ENCODE measurements around the gene INSIG1.

Gene INSIG1

DNA sequence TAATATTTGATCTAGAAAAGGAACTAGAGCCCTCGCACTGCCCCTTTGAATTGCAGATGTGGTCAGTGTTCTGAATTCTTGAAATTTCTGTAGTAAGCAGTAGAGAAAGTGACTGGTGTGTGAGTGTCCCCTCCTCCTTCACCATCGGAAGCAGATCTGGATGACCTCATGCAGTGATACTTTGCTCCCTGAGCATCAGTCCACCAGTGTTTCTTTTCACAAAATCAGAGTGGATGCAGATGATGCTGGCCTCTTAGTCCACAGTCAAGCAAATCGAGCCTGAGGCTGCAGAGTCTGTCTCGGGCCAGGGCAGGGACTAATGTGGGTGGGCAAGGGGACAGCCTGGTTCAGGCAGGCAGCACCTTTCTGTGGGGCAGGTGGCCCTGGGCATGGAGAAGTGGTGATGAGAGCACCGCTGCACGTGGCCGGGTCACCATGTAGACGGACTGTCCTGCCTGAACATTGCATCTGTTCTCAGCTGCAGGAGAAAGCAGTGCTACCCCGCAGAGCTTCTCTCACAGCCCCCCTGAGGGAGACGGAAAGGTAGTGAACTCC is 5.4 kb downstream of the INSIG1 start:
- H3K4me3 ChIP-seq, result no peak overlapping the region
- no peak overlapping the region for H3K27ac ChIP-seq
- TF ChIP-seq, protein P1, sequence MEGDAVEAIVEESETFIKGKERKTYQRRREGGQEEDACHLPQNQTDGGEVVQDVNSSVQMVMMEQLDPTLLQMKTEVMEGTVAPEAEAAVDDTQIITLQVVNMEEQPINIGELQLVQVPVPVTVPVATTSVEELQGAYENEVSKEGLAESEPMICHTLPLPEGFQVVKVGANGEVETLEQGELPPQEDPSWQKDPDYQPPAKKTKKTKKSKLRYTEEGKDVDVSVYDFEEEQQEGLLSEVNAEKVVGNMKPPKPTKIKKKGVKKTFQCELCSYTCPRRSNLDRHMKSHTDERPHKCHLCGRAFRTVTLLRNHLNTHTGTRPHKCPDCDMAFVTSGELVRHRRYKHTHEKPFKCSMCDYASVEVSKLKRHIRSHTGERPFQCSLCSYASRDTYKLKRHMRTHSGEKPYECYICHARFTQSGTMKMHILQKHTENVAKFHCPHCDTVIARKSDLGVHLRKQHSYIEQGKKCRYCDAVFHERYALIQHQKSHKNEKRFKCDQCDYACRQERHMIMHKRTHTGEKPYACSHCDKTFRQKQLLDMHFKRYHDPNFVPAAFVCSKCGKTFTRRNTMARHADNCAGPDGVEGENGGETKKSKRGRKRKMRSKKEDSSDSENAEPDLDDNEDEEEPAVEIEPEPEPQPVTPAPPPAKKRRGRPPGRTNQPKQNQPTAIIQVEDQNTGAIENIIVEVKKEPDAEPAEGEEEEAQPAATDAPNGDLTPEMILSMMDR (IDR thresholded peaks at IDR 0.05), result no peak
- DNase-seq (ENCODE audit: low spot score), result no peak

DNA sequence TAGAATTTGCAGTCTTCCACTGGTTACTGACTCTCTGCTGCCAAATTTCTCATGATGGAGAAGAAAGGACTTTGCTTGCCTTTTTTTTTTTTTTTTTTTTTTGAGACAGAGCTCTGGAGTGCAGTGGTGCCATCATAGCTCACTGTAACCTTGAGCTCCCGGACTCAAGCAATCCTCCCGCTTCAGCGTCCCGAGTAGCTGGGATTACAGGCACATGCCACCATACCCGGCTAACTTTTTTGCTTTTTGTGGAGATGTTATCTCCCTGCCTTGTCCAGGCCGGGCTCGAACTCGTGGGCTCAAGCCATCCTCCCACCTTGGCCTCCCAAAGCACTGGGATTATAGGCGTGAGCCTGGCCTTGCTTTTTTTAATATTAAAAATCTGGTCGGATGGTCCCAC is 6.2 kb downstream of the INSIG1 start:
- Histone ChIP-seq H3K27ac (no peak overlapping the region), H3K4me3 (no peak overlapping the region)
- TF ChIP-seq, protein P1 (IDR thresholded peaks at IDR 0.05), result no peak
- no peak for DNase-seq (ENCODE audit: low spot score)

DNA sequence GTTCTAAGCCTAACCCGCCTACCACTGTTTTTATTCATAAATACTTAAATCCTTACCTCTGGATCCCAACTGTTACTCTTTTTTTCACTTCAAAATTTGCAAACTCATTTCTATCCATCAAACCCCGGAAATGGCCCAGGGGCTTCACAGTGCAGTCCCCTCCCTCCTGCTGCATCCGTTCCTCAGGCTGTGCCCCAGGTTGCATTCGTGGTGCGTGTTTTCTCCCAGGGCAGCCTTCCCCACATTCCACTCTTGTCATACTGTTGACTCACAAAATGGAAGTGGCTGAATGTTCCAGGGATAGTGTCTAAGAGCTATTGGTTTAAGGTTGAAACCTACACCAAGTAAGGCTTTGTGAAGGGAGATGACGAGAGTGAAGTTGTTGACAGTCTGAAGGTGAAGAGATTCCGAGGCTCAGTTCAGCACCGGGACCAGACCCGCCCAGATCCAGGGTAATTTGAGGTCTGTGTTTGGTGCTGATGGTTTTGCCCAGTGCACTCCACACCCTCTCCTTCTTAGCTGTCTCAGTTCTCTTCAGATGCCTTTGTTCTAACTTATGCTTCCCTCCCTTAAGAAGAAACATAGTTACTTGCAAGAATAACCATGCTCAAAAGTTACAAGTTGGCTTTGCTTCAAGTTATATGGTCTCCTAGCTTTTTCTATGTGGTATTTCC is 7.7 kb downstream of the INSIG1 start:
- no peak overlapping the region for H3K4me3 ChIP-seq
- TF ChIP-seq, protein P1 (IDR thresholded peaks at IDR 0.05), result no peak
- DNase-seq (ENCODE audit: low spot score), result no peak
- H3K27ac ChIP-seq, result no peak overlapping the region

DNA sequence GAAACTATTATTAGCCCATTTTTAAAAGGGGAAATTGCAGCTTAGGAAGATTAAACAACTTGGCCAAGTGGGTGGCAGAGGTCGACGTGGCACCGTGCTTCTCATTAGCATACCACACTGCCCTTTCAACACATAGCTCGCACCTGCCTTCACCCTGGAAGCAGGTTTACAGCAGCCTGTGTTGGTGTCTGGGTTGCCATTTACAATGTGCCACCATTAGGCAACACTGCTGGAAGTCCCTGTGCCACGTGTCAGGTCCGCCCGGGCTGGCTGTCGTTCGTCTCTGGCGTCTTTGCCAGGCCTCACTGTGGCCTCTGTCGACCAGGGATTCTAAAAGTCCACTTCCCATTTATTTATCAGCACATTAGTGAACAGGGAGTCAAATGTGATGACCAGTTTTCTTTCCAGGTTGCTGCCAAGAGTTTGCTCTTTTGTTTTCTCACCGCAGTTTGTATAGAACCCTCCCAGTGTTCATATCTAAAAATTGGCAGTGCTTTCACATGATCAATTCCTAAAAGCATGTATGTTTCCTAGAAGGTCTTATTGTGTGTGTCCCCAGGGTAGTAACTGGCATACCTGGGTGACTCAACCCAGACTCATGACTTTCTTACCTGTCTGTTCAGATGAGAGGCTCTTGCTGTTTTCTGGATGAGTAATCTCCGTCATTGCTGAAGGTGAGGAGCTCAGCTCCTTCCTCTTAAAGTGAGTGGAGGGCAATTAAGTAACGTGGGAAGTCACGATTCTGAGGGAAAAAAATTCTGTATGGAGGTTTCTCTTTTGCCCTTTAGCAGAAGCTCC is 9.2 kb downstream of the INSIG1 start:
- H3K4me3 ChIP-seq, result no peak overlapping the region
- no peak for DNase-seq (ENCODE audit: low spot score)
- TF ChIP-seq, protein P1 (IDR thresholded peaks at IDR 0.05), result no peak
- H3K27ac ChIP-seq, result no peak overlapping the region

- H3K4me3 ChIP-seq, result no peak overlapping the region
- H3K27ac ChIP-seq, result no peak overlapping the region
- DNase-seq (ENCODE audit: low spot score), result no peak
- TF ChIP-seq, protein P1 (IDR thresholded peaks at IDR 0.05), result no peak
Observed at GRCh38 chr7:155308330-155309020, 10.8 kb downstream of the INSIG1 start.

DNA sequence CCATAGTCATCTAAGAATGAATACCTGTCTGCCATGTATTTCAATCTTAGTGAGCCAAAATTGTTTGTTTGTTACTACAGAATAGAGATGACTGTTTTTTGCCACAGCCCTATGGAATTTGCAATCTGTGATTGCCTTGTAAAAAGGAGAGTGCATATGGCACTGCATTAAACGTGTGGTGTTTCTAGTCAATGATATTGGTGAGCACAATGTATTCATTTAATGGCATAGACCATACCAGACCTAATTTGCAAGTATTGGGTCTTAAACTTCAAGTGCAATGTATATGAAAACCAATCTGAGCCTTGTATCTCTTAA is 11.3 kb downstream of the INSIG1 start:
- Histone ChIP-seq H3K27ac (no peak overlapping the region), H3K4me3 (no peak overlapping the region)

More for the DNA sequence above, 11.3 kb downstream of the INSIG1 start:
- no peak for DNase-seq (ENCODE audit: low spot score)
- TF ChIP-seq, protein P1 (IDR thresholded peaks at IDR 0.05), result no peak
